Stimulated activated CD4-positive, alpha-beta T cell treated with anti-CD3 and anti-CD28 coated beads, Interleukin-12 subunit alpha, Interleukin-12 subunit beta, amount 100 ng/mL, for 48 hours (primary cell): ENCODE results near the gene PYDC1.
A peak's percentile ranks its signal among the peaks of the same experiment; 100 is the strongest.
"Not testable (repeated sequence)": the region's sequence is repeated elsewhere in the genome, so short reads cannot be mapped to it uniquely, and the experiment has no call there.

Experiments used
- DNase-seq, 3 donors: peaks; one replicate each; pipeline ENCODE4 v3.0.0-alpha.2; 2020; ENCODE audit warnings: low read depth in 2 of 3, low spot score in 1 of 3

The PYDC1 gene

DNA sequence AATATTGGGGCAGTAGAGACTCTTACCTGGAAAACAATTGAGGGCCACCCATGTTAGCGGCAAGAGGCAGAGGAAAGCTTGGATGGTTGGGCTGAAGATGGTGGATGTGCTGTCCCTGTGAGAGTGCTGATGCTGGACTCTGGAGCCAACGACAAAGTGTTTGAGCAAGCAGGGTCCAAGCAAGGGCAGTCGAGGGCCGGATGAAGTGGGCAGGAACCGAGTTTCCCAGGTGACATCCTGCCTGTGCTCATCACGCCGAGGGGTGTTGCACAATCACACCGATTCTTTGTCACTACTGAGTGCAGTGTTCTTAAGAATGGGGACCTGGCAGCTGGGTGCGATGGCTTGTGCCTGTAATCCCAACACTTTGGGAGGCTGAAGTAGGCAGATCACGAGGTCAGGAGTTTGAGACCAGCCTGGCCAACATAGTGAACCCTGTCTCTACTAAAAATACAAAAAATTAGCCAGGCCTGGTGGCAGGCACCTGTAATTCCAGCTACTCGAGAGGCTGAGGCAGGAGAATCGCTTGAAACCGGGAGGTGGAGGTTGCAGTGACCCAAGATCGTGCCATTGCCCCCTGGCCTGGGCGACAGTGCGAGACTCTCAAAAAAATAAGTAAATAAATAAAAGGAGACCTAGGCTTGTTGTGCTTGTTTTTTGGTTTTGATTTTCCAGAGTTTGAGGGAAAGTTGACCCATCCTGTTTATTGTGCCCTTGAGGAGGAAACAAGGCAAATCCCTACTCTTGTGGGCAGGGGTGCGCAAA, 20.4 kb downstream of the PYDC1 start:
- DNase-seq: no peak

DNA sequence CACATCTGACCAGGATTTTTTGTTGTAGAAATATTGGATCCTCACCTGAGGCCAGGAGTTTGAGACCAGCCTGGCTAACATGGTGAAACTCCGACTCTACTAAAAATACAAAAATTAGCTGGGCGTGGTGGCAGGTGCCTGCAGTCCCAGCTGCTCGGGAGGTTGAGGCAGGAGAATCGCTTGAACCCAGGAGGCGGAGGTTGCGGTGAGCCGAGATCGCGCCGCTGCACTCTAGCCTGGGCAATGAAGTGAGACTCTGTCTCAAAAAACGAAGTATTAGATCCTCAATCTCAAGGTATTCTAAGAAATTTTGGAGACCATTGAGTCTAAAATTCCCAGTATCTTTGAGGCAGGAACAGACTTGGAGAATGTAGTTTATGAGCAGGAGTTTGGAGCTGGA, 21.1 kb downstream of the PYDC1 start:
- not testable (repeated sequence) for DNase-seq

DNA sequence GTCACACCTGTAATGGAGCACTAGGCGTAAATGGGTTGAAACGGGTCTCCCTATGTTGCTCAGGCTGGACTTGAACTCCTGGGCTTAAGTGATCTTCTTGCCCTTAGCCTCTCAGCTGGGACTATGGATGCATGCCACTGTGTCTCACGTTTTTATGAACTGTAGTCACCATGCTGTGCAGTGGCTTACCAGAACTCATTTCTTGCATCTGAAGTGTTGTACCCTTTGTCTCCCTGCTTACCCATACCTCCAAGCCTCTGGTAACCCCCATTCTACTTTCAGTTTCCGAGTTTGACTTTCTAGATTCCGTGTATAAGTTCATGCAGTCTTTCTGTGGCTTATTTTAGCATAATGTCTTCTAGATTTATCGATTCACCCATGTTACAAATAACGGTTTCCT, 22.0 kb downstream of the PYDC1 start:
- no peak for DNase-seq

DNA sequence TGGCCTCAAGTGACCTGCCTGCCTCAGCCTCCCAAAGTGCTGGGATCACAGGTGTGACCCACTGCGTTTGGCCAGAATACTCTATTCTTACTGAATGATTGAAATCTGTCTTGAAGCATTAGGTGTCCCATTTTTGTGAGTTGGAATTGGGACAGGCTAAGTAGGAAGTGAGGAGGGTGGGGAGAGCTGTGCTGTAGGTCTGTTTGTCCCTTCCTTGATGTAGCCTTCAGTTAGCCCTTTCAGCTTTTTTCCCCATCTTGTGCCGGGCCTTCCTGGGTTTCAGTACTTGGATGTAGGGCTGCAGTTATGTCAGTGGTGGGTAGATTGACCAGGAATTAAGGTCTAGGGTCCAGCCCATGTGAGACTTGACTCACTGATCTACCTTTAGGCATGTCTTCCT, 23.1 kb downstream of the PYDC1 start:
- DNase-seq: no peak

DNA sequence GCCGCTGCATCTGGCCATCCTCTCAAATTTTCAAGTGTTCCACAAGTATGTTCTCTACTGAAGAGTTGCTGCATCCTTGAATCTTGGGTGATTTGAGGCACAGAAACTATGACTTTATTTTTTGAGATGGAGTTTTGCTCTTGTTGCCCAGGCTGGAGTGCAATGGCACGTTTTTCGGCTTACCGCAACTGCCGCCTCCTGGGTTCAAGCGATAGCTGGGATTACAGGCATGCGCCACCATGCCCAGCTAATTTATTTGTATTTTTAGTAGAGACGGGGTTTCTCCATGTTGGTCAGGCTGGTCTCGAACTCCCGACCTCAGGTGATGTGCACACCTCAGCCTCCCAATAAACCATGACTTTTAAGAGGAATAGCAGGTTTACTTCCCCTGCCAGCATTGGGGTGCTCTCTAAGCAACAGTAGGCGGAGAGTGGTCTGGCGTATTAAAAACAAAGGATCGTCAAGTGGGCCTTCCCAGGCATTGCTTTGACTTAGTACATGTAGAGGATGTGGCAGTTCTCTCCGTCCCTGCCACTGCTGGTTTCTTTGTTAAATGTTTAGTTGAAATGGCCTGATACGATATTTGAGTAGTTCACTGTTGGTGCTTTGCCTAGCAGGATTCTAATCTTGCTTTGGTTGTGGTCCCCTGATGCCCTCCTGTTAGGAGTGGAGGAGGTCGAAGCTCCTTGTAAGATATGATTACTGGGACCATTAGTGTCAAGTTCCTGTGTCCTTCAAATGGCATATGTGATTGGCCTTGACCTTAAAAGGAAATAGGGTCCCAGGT, 23.9 kb downstream of the PYDC1 start:
- DNase-seq: no peak

DNA sequence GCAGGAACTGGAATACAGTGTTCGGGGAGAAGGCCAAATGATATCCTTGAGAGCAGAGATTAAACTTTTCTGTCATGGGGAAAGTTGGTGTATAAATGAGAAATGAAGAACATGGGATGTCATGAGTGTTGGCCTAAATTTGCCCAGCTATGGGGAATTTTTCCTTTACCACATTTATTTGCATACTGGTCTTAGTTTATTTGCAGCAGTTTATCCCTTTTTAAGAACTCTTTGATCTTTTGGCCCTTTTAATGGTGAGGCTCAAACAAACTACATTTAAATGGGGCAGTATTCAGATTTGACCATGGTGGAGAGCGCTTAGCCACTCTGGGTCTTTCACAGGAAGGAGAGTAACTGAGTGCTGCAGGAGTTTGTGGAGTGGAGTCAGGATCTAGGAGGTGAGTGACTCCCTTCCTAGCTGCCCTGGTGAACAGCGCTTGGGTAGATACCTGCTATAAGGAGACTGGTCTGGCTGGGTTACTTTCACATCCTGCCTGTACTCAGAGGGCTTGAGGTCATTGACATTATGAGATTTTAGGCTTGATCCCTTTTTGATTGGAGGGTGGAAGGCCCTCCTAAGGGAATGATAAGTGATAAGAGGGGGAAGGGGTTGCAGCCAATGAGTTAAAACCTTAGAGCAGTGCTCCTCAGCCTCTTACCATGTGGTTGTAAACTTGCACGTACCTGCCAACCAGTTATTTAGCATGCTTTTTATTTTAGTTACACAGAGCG, 25.1 kb downstream of the PYDC1 start:
- no peak for DNase-seq

DNA sequence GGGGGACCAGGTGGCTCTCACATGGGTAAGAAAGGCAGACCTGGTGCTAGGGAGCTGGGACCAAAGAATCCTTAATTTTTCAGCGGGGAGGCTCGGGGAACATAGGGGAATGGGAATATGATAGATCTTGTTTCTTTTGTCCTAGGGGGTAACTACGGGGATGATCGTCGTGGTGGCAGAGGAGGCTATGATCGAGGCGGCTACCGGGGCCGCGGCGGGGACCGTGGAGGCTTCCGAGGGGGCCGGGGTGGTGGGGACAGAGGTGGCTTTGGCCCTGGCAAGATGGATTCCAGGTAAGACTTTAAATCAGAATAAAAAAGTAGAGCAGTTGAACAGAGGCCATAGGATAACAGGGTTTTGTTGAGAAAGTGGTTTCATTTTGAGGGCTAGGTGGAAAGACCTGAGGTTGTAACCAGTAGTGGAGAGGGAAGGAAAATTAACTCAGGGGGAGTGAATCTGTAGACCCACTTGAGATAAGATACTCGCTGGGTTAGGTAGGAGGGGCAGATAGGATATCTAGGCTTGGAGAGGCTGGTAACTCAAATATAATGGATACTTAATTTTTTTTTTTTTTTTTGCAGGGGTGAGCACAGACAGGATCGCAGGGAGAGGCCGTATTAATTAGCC, 26.0 kb downstream of the PYDC1 start:
- DNase-seq: no peak

DNA sequence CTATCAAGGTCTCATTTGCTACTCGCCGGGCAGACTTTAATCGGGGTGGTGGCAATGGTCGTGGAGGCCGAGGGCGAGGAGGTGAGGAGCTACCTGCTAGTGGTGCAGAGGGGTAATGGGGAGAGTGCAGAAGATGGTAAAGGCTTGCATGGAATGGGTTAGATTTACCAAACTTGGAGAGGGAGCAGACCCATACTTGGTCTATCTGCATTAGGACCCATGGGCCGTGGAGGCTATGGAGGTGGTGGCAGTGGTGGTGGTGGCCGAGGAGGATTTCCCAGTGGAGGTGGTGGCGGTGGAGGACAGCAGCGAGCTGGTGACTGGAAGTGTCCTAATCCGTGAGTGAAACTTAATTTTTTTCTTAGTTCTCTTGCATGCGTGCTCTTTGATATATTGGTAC, 26.9 kb downstream of the PYDC1 start:
- no peak for DNase-seq

DNA sequence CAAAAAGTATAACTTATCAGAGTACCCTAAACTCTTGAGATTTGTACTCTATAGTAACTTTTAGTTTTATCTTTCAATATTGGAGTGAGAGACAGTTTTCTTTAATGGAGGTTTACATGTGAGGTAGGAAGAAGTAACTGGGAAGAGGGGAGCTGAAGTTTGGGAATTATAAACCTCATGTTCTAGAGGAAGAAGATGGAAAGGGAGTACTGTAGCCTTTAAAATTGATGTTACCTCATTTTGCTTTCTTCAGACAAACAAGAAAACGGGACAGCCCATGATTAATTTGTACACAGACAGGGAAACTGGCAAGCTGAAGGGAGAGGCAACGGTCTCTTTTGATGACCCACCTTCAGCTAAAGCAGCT, 27.5 kb downstream of the PYDC1 start:
- DNase-seq: no peak

DNA sequence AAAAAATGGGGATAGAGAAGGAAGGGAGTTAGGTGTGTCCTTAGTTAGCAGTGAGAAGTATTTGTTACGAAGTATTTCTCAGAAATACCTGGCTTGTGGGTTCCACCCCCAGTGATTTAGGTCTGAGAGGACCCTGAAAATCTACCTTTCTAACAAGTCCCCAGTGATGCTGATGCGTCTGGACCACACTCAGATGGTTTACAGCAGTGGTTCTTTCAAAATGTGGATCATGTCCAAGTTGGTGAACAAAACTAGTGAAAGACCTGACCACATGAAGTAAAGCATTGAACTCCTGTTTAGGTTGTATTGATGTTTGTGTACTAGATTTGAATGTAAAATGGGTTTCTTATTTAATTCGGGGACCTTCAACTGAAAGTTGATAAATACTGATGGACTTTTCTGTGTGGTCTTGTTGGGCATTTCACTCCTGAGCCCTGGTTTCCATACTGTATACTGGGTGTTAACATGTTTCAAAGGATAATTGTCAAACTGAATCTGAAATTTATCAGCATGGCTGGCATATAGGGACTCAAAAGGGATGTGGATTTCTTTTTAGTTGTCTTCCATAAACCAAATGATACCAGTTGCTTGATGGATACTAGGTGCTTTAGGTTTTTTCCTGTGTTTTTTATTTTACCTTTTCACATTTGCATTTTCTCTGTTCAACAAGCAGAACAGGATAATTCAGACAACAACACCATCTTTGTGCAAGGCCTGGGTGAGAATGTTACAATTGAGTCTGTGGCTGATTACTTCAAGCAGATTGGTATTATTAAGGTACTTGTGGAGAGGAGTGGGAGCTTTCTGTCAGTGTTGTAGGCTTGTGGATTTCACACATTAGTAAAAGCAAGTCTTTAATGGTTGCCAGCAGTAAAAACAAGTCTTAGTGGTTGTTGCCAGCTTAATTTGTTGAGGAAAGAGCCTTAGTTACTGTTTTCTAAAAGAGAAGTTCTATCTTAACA, 28.2 kb downstream of the PYDC1 start:
- DNase-seq: no peak

DNA sequence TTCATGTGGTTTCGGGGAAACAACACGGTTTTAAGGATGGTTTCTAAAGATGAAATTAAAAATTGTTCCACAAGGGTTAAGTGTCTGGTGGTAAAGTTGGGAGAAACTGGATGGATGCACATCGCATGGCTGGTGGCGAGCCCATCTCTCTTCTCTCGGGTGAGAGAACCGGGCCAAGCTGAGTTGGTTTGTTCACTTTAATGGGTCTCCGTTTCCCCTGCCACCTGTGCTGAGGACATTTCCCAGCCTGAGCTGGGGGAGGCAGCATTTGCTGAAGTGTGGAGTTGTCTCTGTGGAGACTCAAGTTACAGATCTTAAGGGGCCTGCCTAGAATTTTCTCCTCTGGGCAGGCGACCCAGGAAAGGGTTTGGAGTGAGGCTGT, 29.1 kb downstream of the PYDC1 start:
- no peak for DNase-seq

DNA sequence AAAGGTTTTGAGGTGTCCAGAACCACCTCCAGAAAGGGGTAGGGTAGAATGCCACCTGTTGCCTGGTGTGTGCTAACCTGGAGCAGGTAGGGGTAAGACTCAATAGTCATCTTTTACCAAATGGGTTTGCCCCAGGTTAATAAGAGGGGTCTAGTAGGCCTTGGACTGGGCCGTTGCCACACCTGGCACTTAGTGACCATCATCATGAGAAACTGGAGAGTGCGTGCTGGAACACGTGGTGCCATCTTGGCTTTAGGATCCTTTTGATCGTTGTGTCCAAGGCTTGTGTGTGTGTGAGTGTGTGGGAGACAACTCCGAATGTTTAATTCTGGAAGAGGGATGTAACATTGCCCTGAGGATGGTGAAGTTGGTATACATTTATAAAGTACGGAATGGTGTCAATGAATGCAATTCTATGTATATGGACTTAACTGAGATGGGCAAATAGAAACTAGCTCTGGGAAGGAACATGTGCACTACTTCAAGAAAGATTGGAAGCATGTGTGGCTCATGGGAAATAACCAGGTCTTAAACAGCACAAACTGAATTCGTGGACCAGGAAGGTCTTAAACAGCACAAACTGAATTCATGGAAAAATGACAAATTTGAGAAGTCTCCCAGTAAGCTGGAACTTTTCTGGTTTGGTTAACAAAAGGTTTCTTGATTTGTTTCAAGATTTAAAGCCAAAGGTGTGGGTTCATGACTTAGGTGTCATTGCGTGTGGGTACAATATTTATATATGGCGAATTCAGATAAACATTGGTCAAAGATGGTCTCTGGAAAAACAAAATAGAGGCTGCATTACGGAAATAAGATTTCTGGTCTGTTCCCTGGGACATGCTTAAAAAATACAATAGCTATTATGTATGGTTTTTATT, 29.8 kb downstream of the PYDC1 start:
- no peak for DNase-seq

DNA sequence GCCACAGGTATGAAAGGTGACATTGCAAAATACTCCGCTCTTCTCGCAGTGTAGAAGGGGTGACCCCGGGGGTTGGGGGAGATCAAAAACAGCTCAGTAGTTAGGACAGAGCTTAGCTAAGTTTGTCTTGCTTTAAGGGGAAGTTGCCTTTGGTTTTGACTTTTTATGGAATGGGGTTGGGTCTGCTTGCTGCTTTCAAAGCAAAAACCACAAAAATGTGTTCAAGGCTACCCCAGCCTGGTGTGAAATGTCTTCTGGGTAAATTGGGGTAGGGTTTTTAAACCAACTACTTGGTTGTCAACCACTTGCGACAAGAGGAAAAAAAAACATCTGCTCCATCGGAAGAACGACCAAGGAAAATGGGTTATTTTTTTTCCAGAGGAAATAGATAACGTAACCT, 30.8 kb downstream of the PYDC1 start:
- DNase-seq: no peak

DNA sequence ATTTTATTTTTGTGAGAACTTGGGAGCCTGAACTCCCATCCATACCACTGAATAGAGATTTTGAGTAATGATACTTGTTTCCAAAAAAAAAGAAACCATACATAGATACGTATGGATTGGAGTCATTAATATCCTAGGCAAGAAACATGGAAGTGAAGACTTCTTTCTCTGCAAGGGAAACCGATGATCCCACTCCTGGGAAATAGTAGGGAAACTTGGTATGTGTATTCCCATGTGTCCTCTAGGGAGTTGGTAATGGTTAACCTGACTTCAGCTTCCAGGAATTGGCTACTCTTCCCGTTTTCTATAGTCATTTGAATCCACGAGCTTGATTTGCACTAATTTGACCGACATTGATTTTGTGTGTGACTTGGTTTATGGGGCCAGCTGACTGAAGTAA, 31.6 kb downstream of the PYDC1 start:
- DNase-seq: no peak

DNA sequence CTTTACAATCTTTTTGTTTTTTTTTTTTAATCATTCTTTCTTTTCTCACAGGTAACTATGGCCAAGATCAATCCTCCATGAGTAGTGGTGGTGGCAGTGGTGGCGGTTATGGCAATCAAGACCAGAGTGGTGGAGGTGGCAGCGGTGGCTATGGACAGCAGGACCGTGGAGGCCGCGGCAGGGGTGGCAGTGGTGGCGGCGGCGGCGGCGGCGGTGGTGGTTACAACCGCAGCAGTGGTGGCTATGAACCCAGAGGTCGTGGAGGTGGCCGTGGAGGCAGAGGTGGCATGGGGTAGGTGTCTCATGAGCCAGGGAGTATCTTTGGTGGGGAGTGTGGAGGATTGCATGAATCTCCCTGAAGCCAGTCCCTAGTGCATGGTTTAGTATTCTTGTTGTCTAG, 32.0 kb downstream of the PYDC1 start:
- DNase-seq: no peak

DNA sequence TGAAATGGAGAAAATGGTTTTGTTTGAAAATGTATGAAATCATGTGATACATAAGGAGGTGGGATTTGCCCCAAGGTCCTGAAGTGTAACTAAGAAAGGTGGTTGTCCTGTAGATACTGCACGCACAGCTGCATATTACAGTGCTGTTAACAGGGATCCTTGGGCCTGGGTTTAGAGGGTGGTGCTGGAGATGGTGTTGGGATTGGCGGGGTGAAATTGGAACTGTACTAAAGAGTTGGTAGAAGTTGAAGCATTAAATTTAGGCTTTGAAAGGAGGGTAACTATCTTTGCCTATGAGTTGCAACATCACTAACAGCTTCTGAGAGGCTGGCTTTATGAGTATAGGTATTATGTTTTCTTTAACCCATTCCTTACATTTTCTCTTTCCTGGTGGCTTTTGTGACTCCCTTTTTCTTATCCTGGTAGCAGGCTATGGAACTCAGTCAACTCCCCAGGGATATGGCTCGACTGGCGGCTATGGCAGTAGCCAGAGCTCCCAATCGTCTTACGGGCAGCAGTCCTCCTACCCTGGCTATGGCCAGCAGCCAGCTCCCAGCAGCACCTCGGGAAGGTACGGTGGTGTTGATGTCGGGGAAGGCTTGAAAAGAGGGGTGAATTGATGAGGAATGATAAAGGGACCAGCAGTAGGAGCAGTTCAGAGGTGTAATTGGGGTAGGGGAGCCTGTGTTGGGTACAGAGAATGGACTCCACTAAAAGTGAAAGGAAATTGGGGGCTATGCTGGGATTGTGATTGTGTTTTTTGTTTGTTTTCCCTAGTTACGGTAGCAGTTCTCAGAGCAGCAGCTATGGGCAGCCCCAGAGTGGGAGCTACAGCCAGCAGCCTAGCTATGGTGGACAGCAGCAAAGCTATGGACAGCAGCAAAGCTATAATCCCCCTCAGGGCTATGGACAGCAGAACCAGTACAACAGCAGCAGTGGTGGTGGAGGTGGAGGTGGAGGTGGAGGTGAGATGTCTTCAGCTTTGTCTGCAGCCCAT, 33.2 kb downstream of the PYDC1 start:
- DNase-seq: no peak

DNA sequence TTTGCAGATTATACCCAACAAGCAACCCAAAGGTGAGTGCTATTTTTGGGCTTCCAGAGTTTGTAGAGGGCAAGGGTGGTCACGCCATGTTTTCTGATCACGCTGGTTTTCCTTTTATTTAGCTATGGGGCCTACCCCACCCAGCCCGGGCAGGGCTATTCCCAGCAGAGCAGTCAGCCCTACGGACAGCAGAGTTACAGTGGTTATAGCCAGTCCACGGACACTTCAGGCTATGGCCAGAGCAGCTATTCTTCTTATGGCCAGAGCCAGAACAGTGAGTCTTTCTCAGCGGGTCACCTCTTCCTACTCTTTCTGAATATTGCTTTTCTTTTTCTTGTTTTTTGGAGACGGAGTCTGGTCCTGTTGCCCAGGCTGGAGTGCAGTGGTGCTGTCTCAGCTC, 34.5 kb downstream of the PYDC1 start:
- DNase-seq: no peak

DNA sequence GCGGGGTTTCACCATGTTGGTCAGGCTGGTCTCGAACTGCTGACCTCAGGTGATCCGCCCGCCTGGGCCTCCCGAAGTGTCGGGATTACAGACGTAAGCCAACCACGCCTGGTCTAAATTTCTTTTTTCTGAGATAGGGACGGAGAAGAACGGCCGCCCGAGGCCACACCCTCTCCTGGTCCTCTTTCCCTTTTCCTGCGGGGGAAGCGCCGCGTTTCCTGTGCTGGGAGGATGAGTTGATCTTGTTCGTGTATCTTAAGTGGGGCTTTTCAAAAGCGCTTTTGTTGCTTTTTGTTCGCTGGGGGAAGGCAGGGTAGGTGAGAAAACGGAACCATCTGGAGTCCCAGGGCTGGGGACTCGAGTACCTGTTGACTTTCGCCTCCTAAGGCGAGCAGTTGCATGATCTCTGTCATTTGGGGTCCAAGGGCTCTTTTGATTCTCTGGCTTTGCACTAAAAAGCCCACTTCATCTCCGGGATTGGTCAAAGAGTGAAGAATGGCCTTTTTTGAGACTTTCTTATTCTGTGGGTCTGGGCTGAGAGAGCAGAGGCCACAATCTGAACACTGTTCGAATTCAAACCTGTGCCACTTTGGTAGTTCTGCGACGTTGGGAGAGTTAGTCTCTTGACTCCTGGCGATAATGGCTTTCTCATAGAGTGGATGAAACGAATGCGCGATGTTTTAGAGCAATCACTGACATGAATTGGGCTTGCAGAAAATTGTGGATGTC, 35.7 kb downstream of the PYDC1 start:
- peak in 1 of 3 donors; percentile 35 for DNase-seq
